Stimulated activated memory B cell treated with anti-CD40 and anti-IgM and Interleukin-4, amounts not matched to agents 10 μg/mL and 1 μg/mL and 100 μg/mL, for 72 hours (primary cell): Measurements from ENCODE around the gene SDK1.

Experiments used
- ATAC-seq: fragments of 150-1000 bp; cut with Tn5 transposase; 2 replicates; pipeline ENCODE4 v1.10.0; 2021
- H3K27ac Mint-ChIP-seq: one replicate; pipeline ENCODE4 v1.8.0; 2022; ENCODE audit warnings: mild to moderate bottlenecking, mixed read lengths
- H3K27me3 Mint-ChIP-seq: one replicate; pipeline ENCODE4 v1.8.0; 2022; ENCODE audit warnings: mixed read lengths
- H3K36me3 Mint-ChIP-seq: one replicate; pipeline ENCODE4 v1.8.0; 2022; ENCODE audit warnings: mixed read lengths
- H3K4me1 Mint-ChIP-seq: one replicate; pipeline ENCODE4 v1.8.0; 2022; ENCODE audit warnings: mixed read lengths
- H3K4me3 Mint-ChIP-seq: one replicate; pipeline ENCODE4 v1.8.0; 2022; ENCODE audit warnings: mild to moderate bottlenecking, moderate library complexity, mixed read lengths
- H3K9me3 Mint-ChIP-seq: one replicate; pipeline ENCODE4 v1.8.0; 2022; ENCODE audit warnings: mixed read lengths

SDK1 gene

DNA sequence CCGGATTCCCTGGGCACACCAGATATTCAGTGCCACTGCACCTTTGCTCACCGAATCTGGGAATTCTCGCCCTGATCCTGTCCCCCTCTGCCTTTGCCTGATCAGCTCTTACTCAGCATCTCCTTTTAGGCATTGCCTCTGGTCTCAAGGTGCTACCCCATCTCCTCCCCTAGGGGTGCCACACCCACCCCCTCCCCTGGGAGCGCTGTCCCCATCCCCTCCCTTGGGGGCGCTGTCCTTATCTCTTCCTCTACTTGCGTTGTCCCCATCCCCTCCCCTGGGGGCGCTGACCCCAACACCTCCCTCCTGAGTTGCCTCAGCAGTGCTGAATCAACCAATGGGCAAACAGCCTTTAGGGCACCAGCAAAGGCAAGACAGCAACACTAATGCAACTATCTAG, 694.1 kb downstream of the SDK1 start:
- H3K27me3 Mint-ChIP-seq, result peaks cover 45% of the 10 kb centered on the region
- H3K4me1 Mint-ChIP-seq, result no peaks in the 10 kb centered on the region
- H3K9me3 Mint-ChIP-seq, result no peaks in the 10 kb centered on the region
- no peaks in the 10 kb centered on the region for H3K36me3 Mint-ChIP-seq
- H3K27ac Mint-ChIP-seq, result no peak overlapping the region
- no peak for ATAC-seq
- H3K4me3 Mint-ChIP-seq, result no peak overlapping the region

DNA sequence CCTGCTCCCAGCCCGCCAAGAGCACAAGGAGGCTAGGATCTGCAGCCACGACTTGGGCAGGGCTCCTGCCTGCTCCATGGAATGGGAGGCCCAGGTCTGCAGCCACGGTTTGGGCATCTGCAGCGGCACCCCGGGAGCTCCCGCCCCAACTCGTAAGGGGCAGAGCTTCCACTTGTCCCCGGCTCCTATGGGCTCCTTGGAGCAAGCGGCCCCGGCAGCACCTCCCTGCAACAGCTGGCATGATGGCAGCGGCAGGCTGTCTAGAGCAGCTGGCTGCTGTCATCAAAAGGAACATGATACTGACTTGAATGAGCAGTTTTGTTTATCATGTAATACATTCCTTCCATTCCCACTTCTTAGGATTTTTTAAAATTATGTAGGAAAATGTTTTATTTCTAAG, 697.0 kb downstream of the SDK1 start:
- H3K4me1 Mint-ChIP-seq, result no peaks in the 10 kb centered on the region
- H3K4me3 Mint-ChIP-seq, result no peak overlapping the region
- no peak overlapping the region for H3K27ac Mint-ChIP-seq
- no peaks in the 10 kb centered on the region for H3K9me3 Mint-ChIP-seq
- ATAC-seq, result no peak
- H3K36me3 Mint-ChIP-seq, result no peaks in the 10 kb centered on the region
- peaks cover 45% of the 10 kb centered on the region for H3K27me3 Mint-ChIP-seq

DNA sequence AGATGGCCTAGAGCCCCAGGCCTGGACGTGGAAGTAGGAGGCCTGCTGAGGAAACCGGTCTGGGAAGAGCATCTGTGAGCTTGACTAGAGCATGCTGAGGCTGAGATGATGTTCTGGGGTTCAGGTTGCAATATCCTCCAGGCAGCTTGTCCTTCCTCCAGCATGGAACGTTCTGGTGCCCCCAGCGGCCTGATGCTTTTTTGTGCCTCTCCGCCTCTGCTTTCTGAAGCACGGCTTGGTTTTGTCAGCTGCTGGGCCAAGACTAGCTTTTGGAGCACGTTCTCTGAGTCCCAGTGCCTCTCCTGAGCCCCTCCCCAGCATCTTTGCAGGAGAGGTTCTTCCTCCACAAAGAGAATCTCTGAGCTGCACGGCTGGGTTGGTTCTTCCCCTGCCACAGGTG, 699.1 kb downstream of the SDK1 start:
- Mint-ChIP-seq H3K4me3 (no peak overlapping the region), H3K4me1 (no peaks in the 10 kb centered on the region), H3K27me3 (peaks cover 32% of the 10 kb centered on the region), H3K36me3 (no peaks in the 10 kb centered on the region), H3K9me3 (no peaks in the 10 kb centered on the region), H3K27ac (no peak overlapping the region)
- no peak for ATAC-seq

DNA sequence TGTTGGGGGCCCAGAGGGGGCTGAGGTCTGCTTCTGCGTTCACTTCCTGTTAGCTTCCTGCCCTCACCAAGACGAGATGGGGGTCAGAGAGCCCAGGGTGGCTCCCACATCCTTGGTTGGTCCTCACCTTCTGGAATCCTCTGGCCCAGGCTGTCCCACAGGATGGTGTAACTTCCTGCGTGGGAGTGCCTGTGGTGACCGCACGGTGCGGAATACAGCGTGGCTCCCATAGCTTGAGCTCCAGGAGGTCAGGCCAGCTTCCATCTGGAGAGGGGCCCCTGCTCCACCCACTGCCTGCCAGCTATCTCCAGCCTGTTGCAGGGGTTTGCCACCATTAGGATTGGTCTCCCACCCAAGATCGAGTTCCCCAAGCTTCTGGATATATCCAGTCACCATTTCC, 699.9 kb downstream of the SDK1 start:
- Mint-ChIP-seq H3K36me3 (no peaks in the 10 kb centered on the region), H3K27me3 (peaks cover 27% of the 10 kb centered on the region), H3K4me1 (no peaks in the 10 kb centered on the region), H3K4me3 (no peak overlapping the region), H3K9me3 (no peaks in the 10 kb centered on the region), H3K27ac (no peak overlapping the region)
- no peak for ATAC-seq

DNA sequence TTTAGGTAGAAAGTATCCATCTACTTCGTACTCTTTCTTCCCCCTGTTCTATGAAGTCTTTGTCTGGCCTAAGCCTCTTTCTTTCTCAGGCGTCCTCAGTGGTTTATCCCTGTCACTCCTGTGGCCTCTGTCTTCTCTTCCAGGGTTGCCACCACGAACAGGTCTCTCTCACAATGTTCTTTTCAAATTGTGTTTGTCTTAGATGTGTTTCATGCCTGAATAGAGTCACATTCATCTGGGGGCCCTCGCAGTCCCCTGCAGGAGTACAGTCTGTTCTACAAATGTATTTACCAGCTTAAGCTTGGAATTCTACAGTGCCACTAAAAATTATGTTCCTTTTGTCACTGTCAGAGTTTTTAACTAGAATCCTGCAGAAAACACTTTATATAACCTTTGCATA, 700.7 kb downstream of the SDK1 start:
- Mint-ChIP-seq H3K36me3 (no peaks in the 10 kb centered on the region), H3K4me1 (no peaks in the 10 kb centered on the region), H3K27ac (no peak overlapping the region), H3K27me3 (peaks cover 24% of the 10 kb centered on the region), H3K4me3 (no peak overlapping the region), H3K9me3 (no peaks in the 10 kb centered on the region)
- ATAC-seq, result no peak

DNA sequence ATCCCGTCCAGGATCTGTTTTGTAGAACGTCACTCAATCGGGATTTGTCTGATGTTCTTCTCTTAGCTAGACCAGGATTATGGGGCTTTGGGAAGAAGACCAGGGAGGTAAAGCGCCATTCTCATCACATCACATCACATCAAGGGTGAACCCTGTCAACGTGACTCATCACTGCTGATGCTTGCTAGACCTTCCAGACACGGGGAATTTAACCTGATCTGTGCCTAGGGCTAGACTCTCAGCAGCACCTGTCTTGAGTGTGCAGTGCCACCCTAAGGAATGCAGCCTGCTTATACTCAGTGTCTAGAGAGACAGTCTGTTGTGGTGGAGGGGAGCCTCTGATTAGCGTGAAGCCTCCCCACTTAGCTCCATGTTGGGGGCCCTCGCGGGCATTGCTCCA, 702.5 kb downstream of the SDK1 start:
- Mint-ChIP-seq H3K9me3 (no peaks in the 10 kb centered on the region), H3K27ac (no peak overlapping the region), H3K4me1 (no peaks in the 10 kb centered on the region), H3K27me3 (peaks cover 34% of the 10 kb centered on the region), H3K36me3 (no peaks in the 10 kb centered on the region), H3K4me3 (no peak overlapping the region)
- no peak for ATAC-seq

DNA sequence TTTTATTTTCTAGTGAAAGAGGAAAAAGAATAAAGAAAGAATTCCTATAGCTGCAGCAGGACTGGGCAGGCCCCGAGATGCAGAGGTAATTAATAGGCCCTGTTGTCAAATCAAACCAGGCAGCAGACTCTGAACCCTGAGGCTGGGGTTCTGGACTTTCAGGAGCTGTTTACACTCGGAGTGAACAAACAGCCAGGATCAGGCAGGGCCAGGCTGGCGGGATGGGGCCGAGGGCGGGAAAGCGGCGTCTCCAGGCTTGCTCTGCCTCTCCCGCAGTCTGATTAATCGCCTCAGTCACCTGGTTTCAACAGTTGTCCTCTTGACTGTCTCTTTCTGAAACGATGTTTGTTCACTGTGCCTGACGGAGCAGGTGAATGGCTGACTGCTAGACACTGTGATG, 705.6 kb downstream of the SDK1 start:
- peaks cover 29% of the 10 kb centered on the region for H3K27me3 Mint-ChIP-seq
- H3K4me1 Mint-ChIP-seq, result no peaks in the 10 kb centered on the region
- H3K4me3 Mint-ChIP-seq, result no peak overlapping the region
- H3K9me3 Mint-ChIP-seq, result no peaks in the 10 kb centered on the region
- no peak overlapping the region for H3K27ac Mint-ChIP-seq
- no peak for ATAC-seq
- no peaks in the 10 kb centered on the region for H3K36me3 Mint-ChIP-seq

DNA sequence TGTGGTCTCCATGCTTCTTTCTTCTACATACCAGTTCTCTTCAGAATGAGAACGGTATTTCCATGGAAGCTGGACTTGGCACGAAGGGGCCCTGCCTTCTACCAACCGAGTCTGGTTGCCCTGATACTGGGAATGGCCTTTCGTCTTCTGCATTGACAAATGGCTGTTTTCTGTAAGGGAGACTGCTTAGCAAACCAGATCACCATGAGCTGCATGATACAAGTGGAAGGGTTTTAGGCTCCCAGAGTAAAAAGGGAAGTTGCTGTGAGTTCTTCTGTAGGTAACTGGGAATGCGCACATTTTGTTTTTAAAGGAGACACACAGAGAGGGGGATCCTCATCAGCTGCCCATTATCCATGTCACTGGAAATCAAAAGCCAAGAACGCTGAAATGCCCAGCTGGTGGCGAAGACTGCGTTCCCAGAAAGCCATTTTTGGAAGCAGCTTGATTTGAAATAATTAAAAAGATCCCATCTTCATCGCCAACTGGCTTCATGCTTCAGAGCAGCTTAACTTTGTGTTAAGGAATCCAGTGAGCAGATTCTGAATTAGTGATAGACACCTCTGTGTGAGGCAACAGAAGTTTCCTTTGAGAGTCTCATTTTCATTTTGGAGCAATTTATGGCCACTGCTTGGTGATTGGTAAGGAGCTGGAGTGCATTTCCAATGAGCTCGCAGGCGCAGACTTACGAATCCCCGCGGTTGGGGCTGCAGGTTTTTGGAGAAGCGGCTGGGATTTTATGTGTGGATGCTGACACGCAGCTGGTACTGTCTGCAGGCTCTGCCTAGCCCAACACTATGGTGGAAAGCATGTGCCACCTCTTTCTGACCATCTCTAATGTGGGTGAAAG, 708.4 kb downstream of the SDK1 start:
- Mint-ChIP-seq H3K27ac (no peak overlapping the region), H3K27me3 (peaks cover 48% of the 10 kb centered on the region), H3K36me3 (no peaks in the 10 kb centered on the region), H3K4me1 (no peaks in the 10 kb centered on the region), H3K4me3 (no peak overlapping the region), H3K9me3 (no peaks in the 10 kb centered on the region)
- no peak for ATAC-seq

DNA sequence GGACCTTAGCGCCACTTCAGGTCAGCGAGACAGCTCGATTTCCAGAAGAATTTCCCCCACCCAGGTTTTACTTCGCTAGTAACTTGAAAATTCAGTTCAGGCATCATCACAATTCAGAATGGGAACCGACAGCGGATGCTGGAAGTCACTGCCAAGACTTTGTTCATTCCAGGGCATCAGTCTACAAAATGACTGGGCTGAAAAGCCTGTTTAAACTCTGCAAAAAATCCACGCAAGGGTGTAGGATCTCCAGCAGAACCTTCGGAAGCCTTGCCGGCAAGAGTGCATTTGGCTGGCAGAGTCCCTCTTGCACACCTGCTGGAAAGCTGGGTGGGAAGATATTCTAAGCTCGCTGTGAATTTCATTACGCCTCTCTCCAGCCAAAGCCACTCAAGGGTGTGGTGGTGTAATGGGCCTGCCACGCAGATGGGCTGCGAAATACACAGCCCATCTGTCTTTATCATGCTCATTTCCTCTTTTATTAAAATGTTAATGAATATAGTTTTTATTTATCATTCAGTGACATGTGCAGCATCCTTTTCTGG, 709.1 kb downstream of the SDK1 start:
- ATAC-seq, result no peak
- H3K27me3 Mint-ChIP-seq, result peaks cover 48% of the 10 kb centered on the region

DNA sequence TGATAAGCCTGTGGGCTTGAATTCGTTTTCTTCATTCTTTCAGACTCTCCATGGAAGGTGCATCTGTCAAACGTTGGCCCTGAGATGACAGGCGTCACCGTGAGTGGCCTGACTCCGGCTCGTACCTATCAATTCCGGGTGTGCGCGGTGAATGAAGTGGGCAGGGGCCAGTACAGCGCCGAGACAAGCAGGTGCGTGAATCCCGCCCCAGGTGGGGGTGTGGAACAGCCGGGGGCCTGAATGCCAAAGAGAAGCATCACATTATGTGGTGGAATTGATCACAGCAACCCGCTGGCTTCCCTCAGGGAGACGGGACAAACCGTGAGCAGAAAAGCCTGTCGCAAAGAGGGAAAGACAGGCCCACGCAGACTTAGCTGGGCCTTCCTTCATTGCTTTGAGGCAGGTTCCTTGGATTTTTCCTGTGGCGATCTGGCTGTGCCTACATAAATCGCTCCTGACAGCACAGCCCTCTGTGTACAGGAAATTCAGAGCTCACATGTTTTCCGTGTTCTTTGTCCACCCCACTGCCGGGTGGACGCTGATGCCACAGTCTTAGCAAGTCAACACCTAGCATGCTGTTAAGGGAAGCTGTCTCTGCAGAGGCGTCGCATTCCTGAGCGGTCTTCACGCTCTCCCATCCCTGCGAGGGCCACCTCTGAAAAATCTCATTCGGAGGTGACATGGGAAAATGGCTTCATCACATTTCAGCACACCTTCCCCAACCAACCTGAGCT, 710.0 kb downstream of the SDK1 start:
- H3K27ac Mint-ChIP-seq, result no peak overlapping the region
- H3K9me3 Mint-ChIP-seq, result no peaks in the 10 kb centered on the region
- H3K36me3 Mint-ChIP-seq, result no peaks in the 10 kb centered on the region
- ATAC-seq, result no peak
- peaks cover 56% of the 10 kb centered on the region for H3K27me3 Mint-ChIP-seq
- H3K4me1 Mint-ChIP-seq, result no peaks in the 10 kb centered on the region
- no peak overlapping the region for H3K4me3 Mint-ChIP-seq

More for the DNA sequence above, 709.1 kb downstream of the SDK1 start:
- Mint-ChIP-seq H3K9me3 (no peaks in the 10 kb centered on the region), H3K27ac (no peak overlapping the region), H3K36me3 (no peaks in the 10 kb centered on the region), H3K4me1 (no peaks in the 10 kb centered on the region), H3K4me3 (no peak overlapping the region)

DNA sequence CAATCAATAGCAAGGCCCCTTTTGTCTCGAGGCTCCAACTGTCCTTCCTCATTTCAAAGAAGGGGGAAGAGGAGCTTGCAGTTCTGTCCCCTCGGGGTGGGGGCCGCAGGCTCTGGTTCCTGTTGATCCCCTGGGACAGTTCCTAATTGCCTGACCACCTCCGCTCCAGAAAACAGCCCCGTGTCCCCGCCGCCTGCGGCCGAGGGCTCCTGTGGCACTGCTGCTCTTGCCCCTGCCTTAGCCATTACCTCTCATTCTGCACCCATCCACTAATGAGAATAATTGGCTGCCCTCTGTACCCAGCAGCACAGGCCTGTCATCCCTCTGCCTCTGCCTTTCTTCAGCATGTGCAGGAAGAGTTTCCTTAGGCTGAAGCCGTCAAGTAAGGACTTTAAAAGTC, 712.7 kb downstream of the SDK1 start:
- no peak for ATAC-seq
- H3K4me1 Mint-ChIP-seq, result no peaks in the 10 kb centered on the region
- peaks cover 5% of the 10 kb centered on the region for H3K36me3 Mint-ChIP-seq
- no peak overlapping the region for H3K27ac Mint-ChIP-seq
- H3K27me3 Mint-ChIP-seq, result peaks cover 37% of the 10 kb centered on the region
- H3K4me3 Mint-ChIP-seq, result no peak overlapping the region
- peaks cover 7% of the 10 kb centered on the region for H3K9me3 Mint-ChIP-seq

DNA sequence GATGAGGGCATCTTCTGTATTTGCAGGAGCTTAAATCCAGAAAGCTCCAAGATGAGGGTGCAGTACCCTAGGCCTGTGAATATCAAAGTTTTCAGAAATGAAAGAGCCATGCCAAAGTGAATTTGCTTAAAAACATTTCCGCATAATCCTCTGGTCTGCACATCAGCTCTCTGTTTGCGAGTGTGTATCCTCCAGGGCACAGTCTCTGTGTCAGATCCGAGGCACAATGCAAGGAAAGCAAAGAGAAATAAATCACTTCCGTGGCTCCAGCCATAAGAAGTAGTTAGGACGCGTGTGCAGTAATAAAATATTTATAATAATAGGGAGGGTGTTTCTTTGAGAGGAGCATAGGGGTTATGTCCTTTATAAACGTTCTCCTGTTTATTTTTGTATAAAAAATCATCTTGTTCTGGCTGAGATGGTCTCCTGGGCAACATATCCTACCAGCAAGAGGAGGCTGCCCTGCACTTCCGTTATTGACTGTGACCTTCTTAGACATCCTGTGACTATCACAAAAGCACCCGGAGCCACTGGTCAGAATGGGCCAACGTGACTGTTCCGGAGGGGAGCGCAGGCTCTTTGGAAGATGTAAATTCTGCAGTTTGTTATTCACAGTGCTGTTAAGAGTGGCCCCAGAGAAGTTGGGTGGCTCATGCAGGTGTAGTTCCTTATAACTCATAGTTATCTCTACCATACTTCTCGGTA, 713.4 kb downstream of the SDK1 start:
- Mint-ChIP-seq H3K9me3 (peaks cover 10% of the 10 kb centered on the region), H3K36me3 (peaks cover 12% of the 10 kb centered on the region), H3K27me3 (peaks cover 34% of the 10 kb centered on the region), H3K4me3 (no peak overlapping the region), H3K27ac (no peak overlapping the region), H3K4me1 (no peaks in the 10 kb centered on the region)
- no peak for ATAC-seq

DNA sequence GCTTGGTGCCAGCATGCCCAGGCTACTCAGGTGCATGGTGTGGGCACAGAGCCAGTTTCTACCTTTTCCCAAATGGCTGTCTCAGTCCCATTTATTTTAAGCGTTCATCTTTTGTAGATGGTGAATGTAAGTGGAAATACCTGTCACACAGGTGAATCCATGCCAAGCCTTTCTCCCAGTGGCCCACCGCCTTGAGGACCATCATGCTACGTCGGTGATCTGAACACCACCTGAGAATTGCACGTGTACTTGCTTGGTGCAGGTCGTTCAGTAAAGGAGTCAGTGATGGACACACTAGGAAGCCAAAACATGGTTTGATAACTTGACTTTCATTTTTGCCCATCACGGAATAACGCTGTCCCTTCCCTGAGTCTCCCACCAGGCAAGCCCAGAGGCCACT, 714.3 kb downstream of the SDK1 start:
- no peak for ATAC-seq
- Mint-ChIP-seq H3K4me3 (no peak overlapping the region), H3K36me3 (peaks cover 12% of the 10 kb centered on the region), H3K27ac (no peak overlapping the region), H3K27me3 (peaks cover 39% of the 10 kb centered on the region), H3K9me3 (peaks cover 15% of the 10 kb centered on the region), H3K4me1 (no peaks in the 10 kb centered on the region)

DNA sequence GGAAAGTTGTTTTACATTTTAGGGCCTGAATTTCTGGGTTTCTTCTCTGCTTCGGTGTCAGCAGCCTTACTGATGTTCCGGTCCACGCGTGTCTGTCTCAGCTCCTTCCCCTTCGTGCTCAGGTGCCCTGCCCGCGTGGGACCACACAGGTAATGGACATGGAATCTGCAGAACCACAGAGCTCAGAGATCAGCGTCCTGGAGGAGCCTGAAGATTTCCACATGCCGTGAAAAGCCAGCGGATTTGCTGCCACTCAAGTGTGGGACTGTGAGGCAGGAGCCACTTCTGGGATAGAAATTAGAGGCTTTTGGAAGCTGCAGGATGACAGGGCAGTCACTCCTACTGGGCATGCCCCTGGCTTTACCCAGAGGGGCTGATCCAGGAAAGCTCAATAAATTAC, 714.9 kb downstream of the SDK1 start:
- Mint-ChIP-seq H3K27ac (no peak overlapping the region), H3K27me3 (peaks cover 45% of the 10 kb centered on the region), H3K9me3 (peaks cover 18% of the 10 kb centered on the region), H3K36me3 (peaks cover 12% of the 10 kb centered on the region), H3K4me3 (no peak overlapping the region), H3K4me1 (no peaks in the 10 kb centered on the region)
- no peak for ATAC-seq

DNA sequence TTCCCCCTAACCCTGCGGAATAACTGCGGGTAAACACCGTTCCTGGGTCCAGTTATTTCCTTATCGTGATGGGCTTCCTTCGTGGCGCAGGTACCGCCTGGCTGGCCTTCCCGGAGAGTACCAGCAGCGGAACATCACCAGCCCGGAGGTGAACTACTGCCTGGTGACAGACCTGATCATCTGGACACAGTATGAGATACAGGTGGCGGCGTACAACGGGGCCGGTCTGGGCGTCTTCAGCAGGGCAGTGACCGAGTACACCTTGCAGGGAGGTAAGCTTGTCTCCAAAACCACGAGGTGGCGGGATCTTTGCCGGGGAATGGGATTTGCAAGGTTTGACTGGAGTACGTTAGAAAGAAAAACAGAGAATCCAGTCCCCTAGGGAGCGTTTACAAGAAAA, 716.0 kb downstream of the SDK1 start:
- peaks cover 42% of the 10 kb centered on the region for H3K27me3 Mint-ChIP-seq
- no peak for ATAC-seq
- no peak overlapping the region for H3K27ac Mint-ChIP-seq
- no peaks in the 10 kb centered on the region for H3K4me1 Mint-ChIP-seq
- H3K36me3 Mint-ChIP-seq, result peaks cover 12% of the 10 kb centered on the region
- H3K4me3 Mint-ChIP-seq, result no peak overlapping the region
- peaks cover 21% of the 10 kb centered on the region for H3K9me3 Mint-ChIP-seq
